Activated T-cell treated with anti-CD3 and anti-CD28 coated beads for 4 hours (primary cell): ENCODE results near the gene TBC1D14.
"Not testable (repeated sequence)": the region's sequence is repeated elsewhere in the genome, so short reads cannot be mapped to it uniquely, and the experiment has no call there.

Experiments used
- DNase-seq: peaks from one replicate; pipeline ENCODE4 v3.0.0-alpha.2; 2020

The TBC1D14 gene

GRCh38 chr4:6891436-6892170 lies 18.0 kb upstream of the TBC1D14 start:
- no peak for DNase-seq

GRCh38 chr4:6892190-6892908 lies 17.3 kb upstream of the TBC1D14 start:
- no peak for DNase-seq

- no peak for DNase-seq
These were observed 16.8 kb upstream of the TBC1D14 start for GRCh38 chr4:6892909-6893202.

- no peak for DNase-seq
These were observed 16.1 kb upstream of the TBC1D14 start for GRCh38 chr4:6893449-6894085.

GRCh38 chr4:6894086-6894478 lies 15.5 kb upstream of the TBC1D14 start:
- no peak for DNase-seq

GRCh38 chr4:6894528-6895498 lies 14.8 kb upstream of the TBC1D14 start:
- DNase-seq, result no peak

GRCh38 chr4:6896035-6896434 lies 13.6 kb upstream of the TBC1D14 start:
- DNase-seq, result no peak

- no peak for DNase-seq
These were observed 10.9 kb upstream of the TBC1D14 start for GRCh38 chr4:6898763-6899162.

GRCh38 chr4:6900181-6900812 lies 9.3 kb upstream of the TBC1D14 start:
- DNase-seq, result no peak

GRCh38 chr4:6900956-6901355 lies 8.7 kb upstream of the TBC1D14 start:
- no peak for DNase-seq

- no peak for DNase-seq
These were observed 7.8 kb upstream of the TBC1D14 start for GRCh38 chr4:6901669-6902317.

- DNase-seq, result no peak
These were observed 7.1 kb upstream of the TBC1D14 start for GRCh38 chr4:6902318-6903042.

GRCh38 chr4:6905516-6906445 lies 3.8 kb upstream of the TBC1D14 start:
- DNase-seq, result no peak

GRCh38 chr4:6906486-6906885 lies 3.1 kb upstream of the TBC1D14 start:
- DNase-seq, result not testable (repeated sequence)

GRCh38 chr4:6907658-6908191 lies 1.9 kb upstream of the TBC1D14 start:
- no peak for DNase-seq

- no peak for DNase-seq
These were observed 1.1 kb upstream of the TBC1D14 start for GRCh38 chr4:6908432-6909112.

- DNase-seq, result no peak
These were observed 329 bp downstream of the TBC1D14 start for GRCh38 chr4:6909970-6910339.

GRCh38 chr4:6910340-6910959 lies 824 bp downstream of the TBC1D14 start:
- DNase-seq, result no peak
